ENCODE measurements around the gene FLYWCH1. TPM values are rescaled to one million over a fixed set of nuclear protein-coding genes. Genes with fewer than 3 reads are reported as not detected.
A peak's percentile ranks its signal among the peaks of the same experiment; 100 is the strongest.

FLYWCH1 gene
- total and polyA plus RNA-seq, 9 of the 15 experiments (the other 6 are each of a cell fraction or from before 2014, with no cell fraction given): 0.18 to 33.6 (median 11.3) TPM

GRCh38 chr16:2982402-2982801 lies 70.7 kb downstream of the FLYWCH1 start (continued):
- TF ChIP-seq RREB1 (CRISPR knock-in tag; IDR thresholded peaks at IDR 0.05) (no peak), ZNF512 (tag; IDR thresholded peaks at IDR 0.05) (peak; percentile 96), NCOR1 (IDR thresholded peaks at IDR 0.05) (peak; percentile 18; the same call in 1 of the 2 replicates), HBP1 (CRISPR knock-in tag; IDR thresholded peaks at IDR 0.05) (peak; percentile 90; the same call in 1 of the 2 replicates), TBL1XR1 (IDR thresholded peaks at IDR 0.05; ENCODE audit: low read length in 2 of 2) (no peak), MEF2D (tag; conservative IDR thresholded peaks at IDR 0.05; ENCODE audit: low read depth) (0 out of 2 replicates have a peak, but pooled peaks have one; percentile 18), L3MBTL2 (IDR thresholded peaks at IDR 0.05) (no peak), CCAR2 (IDR thresholded peaks at IDR 0.05; ENCODE audit: low read depth, low read length) (no peak), HMBOX1 (IDR thresholded peaks at IDR 0.05) (no peak), EZH2 (IDR thresholded peaks at IDR 0.05; ENCODE audit: borderline replicate concordance, low read depth, low read length) (no peak), ZNF707 (CRISPR knock-in tag; conservative IDR thresholded peaks at IDR 0.05) (no peak), KHSRP (IDR thresholded peaks at IDR 0.05) (0 out of 2 replicates have a peak, but pooled peaks have one; percentile 42), OTX1 (CRISPR knock-in tag; IDR thresholded peaks at IDR 0.05) (peak; percentile 74; the same call in 1 of the 2 replicates), TFAM (CRISPR knock-in tag; conservative IDR thresholded peaks at IDR 0.05) (no peak), ZSCAN29 (IDR thresholded peaks at IDR 0.05) (no peak), U2AF2 (optimal IDR thresholded peaks at IDR 0.05; ENCODE audit: low read depth, low read length) (no peak), FOXJ2 (tag; IDR thresholded peaks at IDR 0.05) (no peak), ARHGAP35 (IDR thresholded peaks at IDR 0.05; ENCODE audit: partially characterized antibody) (peak; percentile 39), ZNF134 (CRISPR knock-in tag; conservative IDR thresholded peaks at IDR 0.05) (no peak), NR3C1 (CRISPR knock-in tag; IDR thresholded peaks at IDR 0.05) (no peak), NCOA4 (IDR thresholded peaks at IDR 0.05; ENCODE audit: partially characterized antibody) (peak; percentile 23), MEIS2 (IDR thresholded peaks at IDR 0.05; ENCODE audit: partially characterized antibody) (no peak)

Measured in K562 (cell line).